Superior temporal gyrus (tissue), 1 donor: Measurements from ENCODE around the gene RASGEF1C.

Experiments
- DNase-seq: peaks from one replicate; pipeline ENCODE4 v3.0.0-alpha.2; 2016; ENCODE audit errors: extremely low spot score

Gene RASGEF1C

DNA sequence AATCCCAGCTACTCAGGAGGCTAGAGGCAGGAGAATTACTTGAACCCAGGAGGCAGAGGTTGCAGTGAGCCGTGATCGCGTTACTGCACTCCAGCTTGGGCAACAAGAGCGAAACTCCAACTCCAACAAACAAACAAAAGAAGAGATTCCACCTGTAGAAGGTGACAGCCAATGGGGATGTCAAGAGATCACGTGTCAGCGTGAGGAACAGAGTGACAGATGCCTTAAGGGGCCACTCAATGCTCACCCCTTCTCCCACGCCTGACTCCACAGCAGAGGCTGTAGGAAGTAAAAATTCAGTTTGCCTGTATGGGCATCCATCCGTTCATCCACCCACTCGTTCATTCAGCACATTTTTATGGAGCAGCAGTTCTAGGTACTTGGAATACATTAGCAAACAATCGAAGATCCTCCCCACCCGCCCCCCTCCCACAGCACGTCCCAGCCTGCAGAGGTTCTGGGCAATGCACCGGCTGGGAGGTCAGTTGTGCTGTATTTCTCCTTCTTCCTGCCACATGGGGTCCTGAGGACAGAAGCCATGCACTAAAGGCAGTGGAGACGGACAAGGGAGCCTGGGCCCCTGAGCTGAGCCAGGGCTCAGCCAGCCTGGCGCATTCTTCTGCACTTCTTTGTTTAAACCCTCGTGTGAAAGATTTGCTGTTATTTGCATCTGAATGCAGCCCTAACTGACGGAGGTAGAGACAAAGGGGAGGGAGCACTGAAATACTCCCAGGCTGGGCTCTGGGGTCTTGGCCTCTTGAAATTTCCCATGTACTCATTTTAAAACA lies 126.2 kb downstream of the RASGEF1C start:
- no peak for DNase-seq

DNA sequence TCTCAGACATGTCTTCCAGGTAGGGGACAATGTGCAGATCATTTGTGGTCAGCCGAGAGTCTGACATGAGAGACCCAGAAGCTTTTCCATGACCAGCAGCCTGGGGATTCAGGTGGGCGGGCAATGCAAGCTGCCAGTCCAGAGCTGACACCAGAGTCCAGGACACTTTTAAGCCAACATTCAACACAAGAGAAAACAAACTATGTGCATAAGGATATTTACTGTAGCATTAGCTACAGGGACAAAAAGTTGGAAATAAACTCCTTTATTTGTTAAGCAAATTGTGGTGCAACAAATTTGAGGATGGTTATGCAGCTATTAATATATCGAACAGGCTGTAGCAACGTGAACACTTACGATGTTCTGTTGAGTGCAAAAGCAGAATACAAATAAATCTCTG lies 127.5 kb downstream of the RASGEF1C start:
- no peak for DNase-seq

DNA sequence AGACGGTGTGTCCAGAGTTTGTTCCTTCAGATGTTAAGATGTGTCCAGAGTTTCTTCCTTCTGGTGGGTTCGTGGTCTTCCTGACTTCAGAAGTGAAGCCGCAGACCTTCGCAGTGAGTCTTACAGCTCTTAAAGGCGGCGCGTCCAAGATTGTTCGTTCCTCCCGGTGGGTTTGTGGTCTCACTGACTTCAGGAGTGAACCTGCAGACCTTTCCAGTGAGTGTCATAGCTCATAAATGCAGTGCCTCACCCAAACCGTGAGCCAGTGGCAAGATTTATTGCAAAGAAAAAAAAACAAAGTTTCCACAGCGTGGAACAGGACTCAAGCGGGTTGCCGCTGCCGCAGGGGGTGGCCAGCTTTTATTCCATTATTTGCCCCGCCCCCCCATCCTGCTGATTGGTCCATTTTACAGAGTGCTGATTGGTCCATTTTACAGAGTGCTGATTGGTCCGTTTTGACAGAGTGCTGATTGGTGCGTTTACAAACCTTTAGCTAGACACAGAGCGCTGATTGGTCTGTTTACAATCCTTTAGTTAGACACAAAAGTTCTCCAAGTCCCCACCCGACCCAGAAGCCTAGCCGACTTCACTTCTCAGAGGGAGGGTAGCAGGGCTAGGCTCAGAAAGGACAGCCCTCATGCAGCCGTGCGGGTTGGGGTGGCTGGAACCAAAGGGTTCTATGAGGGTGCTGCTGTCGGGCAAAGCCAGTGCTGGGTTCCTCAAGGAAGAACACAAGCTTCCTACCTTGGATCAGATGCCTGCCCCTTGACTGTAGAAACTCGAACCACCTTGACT lies 128.3 kb downstream of the RASGEF1C start:
- no peak for DNase-seq

DNA sequence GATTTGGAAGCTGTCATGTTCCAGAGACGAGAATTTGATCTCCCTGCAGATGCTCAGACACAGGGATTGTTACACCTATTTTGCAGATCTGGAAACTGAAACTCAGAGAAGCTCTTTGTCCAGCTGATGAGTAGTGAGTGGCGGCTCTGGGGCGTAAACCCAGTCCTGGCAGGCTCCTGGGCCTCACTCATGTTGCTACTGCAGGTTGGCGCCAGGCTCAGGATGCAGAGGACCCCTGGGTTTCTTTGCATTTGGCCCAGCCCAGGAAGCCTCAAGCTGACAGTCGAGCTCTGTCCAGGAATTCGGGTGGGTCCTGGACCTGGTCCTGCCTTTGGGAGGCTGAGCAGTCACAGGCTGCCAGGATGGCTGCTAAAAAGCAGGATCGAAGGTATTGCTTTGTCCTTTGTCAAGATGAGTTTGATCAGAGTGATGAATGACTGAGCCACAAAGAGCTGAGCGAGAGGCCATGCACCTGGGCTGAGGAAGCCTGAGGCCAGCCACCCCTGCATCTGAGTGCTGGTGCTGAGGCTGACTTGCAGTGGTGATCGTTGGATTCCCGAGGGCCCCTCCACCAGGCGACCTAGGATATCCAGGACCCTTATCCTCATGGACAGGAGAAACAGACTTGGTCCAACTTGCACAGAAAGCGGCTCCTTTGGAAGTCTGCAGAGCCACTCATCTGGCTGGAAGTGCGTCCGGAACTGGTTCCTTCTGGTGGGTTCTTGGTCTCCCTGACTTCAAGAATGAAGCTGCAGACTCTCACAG lies 129.1 kb downstream of the RASGEF1C start:
- no peak for DNase-seq

DNA sequence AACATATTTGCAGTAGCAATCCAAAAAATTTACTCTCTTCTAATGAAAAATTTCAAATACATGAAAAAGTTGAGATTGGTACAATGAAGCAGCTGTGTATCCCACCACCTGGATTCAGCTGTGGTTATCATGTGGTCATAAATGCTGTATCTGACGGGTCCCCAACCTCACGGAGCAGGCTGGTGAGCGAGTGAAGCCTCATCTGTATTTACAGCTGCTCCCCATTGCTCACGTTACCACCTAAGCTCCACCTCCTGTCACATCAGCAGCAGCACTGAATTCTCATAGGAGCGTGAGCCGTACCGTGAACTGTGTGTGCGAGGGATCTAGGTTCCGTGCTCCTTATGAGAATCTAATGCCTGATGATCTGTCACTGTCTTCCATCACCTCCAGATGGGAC lies 130.7 kb downstream of the RASGEF1C start:
- DNase-seq = no peak

DNA sequence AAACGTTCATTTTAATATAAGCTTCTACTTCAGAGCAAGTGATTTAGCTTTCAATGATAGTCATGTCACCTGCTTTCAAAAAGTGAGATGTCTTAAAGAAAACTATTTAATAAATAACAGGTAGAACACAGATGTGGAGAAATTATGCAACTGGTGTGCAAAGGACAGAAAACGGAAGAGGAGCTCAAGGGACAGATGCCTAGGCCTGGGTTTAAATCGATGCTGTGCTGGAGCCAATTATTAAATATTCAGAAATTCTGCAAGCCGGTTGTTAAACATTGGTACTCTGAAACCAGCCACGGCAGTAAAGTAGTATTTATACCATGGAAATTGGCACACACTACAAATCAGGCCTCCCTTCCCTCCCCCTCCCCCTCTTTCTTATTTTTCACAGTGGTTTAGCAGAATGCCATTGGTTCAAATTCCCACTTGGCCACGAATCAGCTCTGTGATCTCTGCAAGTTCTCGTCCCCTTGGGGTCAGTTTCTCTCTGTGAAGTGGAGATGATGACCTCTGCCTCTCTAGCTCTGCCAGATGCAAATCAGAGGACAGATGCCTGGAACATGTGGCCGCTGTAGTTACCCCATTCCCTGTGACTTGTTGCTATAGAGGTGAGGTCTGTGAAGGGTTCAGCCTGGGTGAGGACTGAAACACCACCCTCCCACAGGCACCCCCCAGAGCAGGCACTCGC lies 131.3 kb downstream of the RASGEF1C start:
- DNase-seq = no peak

DNA sequence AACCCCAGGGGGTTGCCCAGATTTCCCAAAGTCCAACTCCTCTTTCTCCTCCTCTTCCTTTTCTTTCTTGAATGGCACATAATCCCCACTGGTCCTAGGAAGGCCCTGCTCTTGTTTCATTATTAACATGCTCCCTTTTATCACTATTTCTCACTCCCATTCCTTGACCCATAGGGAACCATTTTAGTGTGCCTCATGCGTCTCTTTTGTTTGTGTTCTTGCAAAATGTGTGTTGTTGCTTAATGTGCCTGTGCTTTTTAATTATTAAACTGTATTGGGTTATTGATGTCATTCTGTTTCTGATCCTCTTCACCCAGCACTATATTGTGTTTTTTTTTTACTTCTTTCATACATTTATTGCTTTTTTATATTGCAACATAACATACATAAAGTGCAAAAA lies 133.3 kb downstream of the RASGEF1C start:
- DNase-seq = no peak

DNA sequence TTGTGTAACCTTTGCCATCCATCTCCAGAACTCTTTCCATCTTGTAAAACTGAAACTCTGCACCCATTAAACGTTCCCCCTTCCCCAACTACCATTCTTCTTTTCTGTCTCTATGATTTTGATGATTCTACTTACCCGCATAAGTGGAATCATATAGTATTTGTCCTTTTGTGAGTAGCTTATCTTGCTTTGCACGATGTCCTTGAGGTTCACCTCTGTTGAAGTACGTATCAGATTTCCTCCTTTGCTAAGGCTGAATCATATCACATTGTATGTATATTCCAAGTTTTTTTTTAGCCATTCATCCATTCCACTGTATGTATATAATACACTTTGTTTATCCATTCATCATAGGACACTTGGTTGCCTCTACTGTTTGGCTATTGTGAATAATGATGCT lies 134.5 kb downstream of the RASGEF1C start:
- DNase-seq = no peak

DNA sequence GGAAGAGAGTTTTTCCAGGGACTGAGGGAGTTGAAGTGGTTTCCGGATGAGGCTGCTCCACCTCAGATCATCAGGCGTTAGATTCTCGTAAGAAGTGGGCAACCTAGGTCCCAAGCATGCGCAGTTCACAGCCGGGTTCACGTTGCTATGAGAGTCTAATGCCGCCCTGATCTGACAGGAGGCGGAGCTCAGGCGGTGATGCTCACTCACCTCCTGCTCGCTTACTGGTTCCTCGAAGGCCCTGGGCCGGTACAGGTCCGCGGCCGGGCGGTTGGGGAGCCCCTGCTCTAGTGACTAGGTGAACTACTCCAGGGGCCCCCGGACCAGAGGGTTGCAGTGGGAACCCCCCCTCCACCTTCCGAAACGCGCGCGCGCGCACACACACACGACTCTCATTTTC lies 136.5 kb downstream of the RASGEF1C start:
- no peak for DNase-seq

DNA sequence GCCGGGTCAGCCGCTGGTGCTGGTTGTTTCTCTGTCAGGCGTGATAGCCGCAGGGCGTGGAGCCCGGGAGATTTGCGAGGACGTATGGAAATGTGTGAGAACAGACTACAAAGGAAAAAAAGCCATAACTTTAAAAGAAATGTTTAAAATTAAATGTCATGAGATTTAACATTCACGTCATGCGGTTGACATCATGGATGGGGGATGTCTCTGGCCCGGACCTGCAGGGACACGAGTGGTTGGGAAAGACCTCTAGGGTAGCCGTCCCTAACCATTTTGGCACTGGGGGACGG lies 136.8 kb downstream of the RASGEF1C start:
- no peak for DNase-seq

DNA sequence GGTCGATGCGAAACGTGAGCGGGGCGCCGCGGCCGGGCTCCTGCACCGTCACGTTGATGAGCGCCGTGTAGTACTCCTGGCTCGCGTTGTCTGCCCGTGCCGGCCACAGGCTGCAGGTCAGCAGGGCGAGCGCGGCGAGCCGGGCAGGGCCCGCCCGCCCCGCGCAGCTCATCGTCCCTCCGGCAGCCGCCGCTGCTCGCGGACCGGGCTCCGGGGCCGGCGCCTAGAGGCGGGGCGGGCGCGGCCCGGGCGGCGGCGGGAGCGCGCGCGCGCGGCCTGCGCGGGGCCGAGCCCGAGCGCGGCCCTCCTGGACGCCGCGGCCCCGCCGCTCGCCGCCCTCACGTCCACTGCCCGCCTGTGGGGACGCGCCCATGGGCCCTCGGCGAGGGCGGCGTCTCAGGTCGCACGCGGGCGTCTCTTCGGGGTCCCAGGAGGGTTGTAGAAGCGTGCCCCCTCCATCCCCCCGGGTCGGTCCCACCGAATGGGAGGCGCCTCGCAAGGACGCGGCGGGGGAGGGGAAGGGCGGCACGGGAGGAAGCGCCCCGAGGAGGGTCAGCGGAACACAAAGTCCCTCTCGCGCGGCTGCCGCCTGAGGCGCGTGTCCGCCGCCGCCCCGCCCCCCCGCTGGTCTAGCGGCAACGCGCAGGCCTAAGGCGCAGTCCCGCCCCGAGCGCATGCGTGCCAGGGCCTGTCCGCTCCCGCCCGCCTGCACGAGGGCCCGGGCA lies 137.3 kb downstream of the RASGEF1C start, which contains the start of gene RNF130:
Gene RNF130, minus strand, starts transcription at position 229 of the 725 bp plus-strand sequence. Its CDS starts 57 bp downstream, at position 172.
- DNase-seq = peak; percentile 88

DNA sequence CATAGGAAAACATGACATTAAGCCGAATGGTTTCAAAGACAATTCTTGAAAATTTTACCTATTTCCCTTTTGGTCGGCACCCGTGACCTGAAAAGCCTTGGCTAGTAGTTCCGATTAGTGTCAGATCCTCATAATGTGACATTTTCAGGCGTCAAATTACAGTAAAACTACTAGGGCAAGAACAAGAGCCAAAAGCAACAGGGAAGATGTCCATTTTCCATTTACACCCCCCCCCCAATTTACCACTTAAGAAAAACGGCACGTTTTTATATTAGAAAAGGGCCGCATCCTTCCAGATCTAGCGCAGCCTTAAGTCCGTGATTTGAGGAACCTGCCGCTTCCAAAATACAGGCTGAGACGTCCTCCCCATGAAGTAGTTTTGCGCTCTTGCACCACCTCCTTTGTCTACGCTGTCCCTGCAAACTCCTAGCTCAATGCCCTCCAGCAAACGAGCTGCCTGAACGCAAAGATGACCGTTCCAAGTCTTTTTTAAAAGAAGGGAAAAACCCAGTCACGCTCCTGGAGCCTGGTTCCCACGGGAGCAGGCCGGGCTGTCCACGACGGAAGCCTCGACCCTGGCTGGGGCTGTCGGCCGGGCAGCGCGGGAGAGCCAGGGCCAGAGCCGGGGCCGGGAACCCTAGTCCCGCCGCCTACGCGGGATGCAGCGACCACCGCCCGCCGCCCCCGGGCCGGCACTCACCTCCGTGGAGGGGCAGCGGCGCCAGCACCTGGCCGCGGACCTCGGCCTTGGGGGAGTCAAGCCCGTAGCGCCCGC lies 138.1 kb downstream of the RASGEF1C start:
- peak; percentile 74 for DNase-seq

DNA sequence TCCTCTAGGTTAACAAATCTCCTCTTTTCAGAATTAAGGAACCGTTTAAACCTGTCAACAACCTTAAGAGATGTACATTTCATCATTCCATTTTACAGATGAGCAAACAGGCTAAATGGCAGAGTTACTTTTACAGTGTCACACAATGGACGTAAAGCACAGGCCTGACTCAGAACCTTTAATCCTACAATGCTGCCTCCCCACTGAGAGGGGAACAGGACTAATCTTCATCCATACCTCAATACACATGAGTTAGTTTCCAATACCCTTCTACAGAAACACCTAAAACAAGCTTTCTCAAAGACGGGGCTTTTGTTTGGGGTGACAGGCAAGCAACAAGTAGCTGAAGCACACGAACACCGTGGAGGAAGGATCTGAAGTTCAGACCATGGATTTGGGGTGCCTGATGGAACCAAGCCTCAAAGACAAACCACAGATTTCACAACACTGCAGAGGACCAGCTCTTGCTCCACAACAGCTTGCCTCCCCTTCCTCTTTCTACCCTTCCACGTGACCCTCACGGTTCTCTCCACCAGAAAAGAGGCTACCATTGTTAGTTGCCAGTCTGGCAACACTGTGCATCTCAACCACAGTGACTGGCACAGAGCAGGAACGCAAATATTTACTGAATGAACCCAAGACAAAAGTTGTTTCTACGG lies 139.3 kb downstream of the RASGEF1C start:
- DNase-seq = peak; percentile 95

DNA sequence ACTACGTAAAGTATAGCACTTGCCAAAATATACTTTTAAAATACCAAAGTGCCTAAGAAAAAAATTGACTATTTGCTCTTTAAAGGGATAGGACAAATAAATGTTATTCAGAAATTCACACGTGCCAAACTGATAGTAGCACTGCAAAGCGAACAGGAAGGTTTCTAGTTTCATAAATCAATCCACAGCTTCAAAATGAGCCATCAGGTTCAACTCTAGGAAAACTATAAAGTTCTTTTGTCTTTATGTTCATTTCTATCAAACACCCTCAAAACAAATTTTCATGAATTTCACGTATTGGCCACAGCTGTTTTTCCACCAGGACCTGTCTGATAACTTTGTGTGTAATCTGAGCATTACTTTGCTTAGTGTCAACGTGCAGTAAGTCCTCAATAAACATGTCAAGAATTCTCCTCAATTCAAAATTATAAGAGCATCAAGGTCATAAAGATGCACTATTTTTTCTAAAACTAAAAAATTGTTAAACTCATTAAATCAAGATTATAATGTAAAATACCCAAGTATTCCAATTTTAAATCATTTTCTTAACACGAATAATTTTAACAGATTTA lies 140.4 kb downstream of the RASGEF1C start:
- no peak for DNase-seq

DNA sequence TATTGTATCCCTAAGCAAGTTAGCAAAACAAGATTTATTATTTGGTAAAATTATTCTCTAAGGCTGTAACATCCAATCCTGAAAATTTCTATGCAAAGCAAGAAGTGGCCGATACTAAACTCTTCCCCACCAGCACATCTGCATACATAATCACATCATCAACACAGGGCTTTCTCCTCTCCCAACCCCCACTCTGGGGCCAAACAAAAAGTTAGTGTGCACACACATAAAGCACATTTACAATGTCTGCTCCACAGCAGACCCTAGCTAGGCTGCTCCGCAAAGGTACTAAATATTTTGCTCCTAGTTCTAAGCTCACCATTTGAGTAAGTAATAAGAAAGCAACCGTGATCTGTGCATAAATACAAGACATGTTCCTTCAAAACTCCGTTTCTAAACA lies 141.0 kb downstream of the RASGEF1C start:
- peak; percentile 93 for DNase-seq

DNA sequence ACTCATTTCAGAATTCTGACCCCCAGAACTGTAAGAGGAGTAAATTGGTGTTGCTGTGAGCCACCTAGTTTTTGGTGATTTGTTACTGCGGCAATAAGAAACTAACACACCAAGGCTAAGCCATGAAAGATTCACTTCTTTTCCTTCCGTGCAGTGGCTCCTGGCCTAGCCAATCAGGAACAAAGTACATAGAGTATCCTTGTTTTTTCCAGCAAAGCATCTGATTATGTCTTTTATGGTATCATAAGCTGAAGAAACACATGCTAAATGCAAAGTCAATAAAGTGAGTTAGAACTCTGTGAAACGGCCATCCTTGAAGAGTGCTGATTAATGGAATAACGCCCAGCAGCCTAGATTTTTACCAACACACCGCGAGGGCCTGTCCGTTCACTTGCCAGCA lies 148.8 kb downstream of the RASGEF1C start:
- DNase-seq = no peak

DNA sequence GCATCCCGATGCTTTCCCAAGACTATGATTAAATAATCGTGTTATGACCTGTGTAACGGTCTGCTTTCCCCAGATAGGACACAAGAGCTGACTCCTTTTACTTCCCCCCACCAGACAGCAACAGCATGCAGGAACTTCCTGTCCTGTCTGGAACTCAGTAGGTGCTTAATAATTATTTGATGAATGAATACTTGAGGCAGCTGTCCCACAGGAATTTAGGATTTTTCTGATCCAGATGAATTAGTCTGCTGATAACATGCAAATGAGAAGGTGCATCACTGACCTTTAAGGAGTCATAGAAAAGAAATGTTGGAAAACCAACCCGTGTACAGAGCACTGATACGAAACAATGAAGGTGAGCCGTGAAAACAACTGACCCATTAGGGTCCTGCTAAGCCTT lies 149.7 kb downstream of the RASGEF1C start:
- no peak for DNase-seq

DNA sequence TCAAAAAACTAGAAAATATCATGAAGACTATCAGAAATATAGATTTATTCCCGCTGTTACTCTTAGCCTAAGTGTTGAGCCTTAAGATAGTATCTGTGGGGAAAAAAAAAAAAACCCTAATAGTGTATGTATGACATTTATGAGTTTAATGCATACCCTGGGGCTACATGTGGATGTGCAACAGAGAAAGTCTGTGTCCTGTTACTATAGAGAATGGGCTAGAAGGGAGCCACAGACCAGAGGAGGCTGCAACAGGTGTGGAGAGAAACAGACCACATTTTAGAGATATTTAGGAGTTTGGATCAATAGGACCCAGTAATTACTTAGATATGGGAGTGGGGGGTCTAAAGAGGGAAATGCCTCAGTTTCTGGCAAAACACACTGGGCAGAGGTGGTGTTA lies 152.9 kb downstream of the RASGEF1C start:
- no peak for DNase-seq

DNA sequence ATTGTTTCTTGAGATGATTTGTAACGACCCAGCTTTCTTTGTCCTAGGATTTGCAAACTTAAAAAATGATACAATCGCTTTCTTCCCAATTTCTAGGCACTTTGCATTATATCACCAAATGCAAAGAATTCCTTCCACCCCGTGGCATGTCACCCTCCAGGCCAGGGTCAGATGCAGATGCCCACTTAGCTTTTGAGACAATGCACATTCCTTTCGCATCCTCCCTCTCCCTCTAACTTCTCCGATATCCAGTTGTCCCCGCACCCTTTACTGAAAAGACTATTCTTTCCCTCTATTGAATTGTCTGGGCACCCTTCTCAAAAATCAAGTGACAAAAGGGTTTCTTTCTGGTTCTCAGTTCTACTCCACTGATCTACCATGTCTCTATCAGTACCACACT lies 154.8 kb downstream of the RASGEF1C start:
- no peak for DNase-seq
